Neural progenitor cell (in vitro differentiated cells): ENCODE data around the gene POLE4. TPM values are rescaled to one million over a fixed set of nuclear protein-coding genes. Genes with fewer than 3 reads are reported as not detected.
A peak's percentile ranks its signal among the peaks of the same experiment; 100 is the strongest.

Experiments used
- DNase-seq: peaks from one replicate; pipeline ENCODE4 v3.0.0-alpha.2; 2016; ENCODE audit warnings: low spot score
- H2AFZ ChIP-seq: fragments of 200-600 bp; sonication (generic); replicated peaks from 2 replicates; pipeline ENCODE4 v1.6.1; 2016; ENCODE audit warnings: antibody characterized with exemption
- H3F3A ChIP-seq: fragments of 200-600 bp; sonication (generic); 2 replicates; pipeline ENCODE4 v1.6.1; 2016; ENCODE audit warnings: antibody characterized with exemption, low read depth
- H3K27ac ChIP-seq: fragments of 200-600 bp; sonication (generic); 2 replicates; pipeline ENCODE4 v1.5.1; 2016; ENCODE audit warnings: mild to moderate bottlenecking
- H3K27me3 ChIP-seq: fragments of 200-600 bp; sonication (generic); 2 replicates; pipeline ENCODE4 v1.6.1; 2016; ENCODE audit warnings: mild to moderate bottlenecking, moderate library complexity
- H3K36me3 ChIP-seq: fragments of 200-600 bp; sonication (generic); 2 replicates; pipeline ENCODE4 v1.5.1; 2016
- H3K4me1 ChIP-seq: fragments of 200-600 bp; sonication (generic); 2 replicates; pipeline ENCODE4 v1.6.1; 2016; ENCODE audit warnings: mixed run types
- H3K4me2 ChIP-seq: fragments of 200-600 bp; sonication (generic); 2 replicates; pipeline ENCODE4 v1.6.1; 2016
- H3K4me3 ChIP-seq: fragments of 200-600 bp; sonication (generic); 2 replicates; pipeline ENCODE4 v1.5.1; 2016
- H3K79me2 ChIP-seq: fragments of 200-600 bp; sonication (generic); 2 replicates; pipeline ENCODE4 v1.6.1; 2016; ENCODE audit warnings: low read depth
- H3K9ac ChIP-seq: fragments of 200-600 bp; sonication (generic); 2 replicates; pipeline ENCODE4 v1.6.1; 2016
- H3K9me3 ChIP-seq: fragments of 200-600 bp; sonication (generic); 2 replicates; pipeline ENCODE4 v1.5.1; 2016; ENCODE audit warnings: low read depth
- H4K20me1 ChIP-seq: fragments of 200-600 bp; sonication (generic); 2 replicates; pipeline ENCODE4 v1.6.1; 2016; ENCODE audit warnings: low read depth
- H3K27ac Mint-ChIP-seq: 3 replicates; pipeline ENCODE4 v1.8.0; 2021; ENCODE audit warnings: mixed read lengths
- H3K27me3 Mint-ChIP-seq: 2 replicates; pipeline ENCODE4 v1.8.0; 2022; ENCODE audit warnings: low read depth, mild to moderate bottlenecking, inconsistent platforms, moderate library complexity, mixed read lengths; ENCODE audit not compliant: insufficient read depth
- H3K36me3 Mint-ChIP-seq: 3 replicates; pipeline ENCODE4 v1.8.0; 2021; ENCODE audit warnings: mixed read lengths
- H3K4me1 Mint-ChIP-seq: 3 replicates; pipeline ENCODE4 v1.8.0; 2021; ENCODE audit warnings: mixed read lengths
- H3K4me3 Mint-ChIP-seq: 3 replicates; pipeline ENCODE4 v1.8.0; 2021; ENCODE audit warnings: mild to moderate bottlenecking, moderate library complexity, mixed read lengths
- H3K9me3 Mint-ChIP-seq: 3 replicates; pipeline ENCODE4 v1.8.0; 2020; ENCODE audit warnings: mixed read lengths
- CTCF ChIP-seq: fragments of 200-600 bp; sonication (generic); IDR thresholded peaks from 2 replicates; pipeline ENCODE4 v1.5.1; 2017; ENCODE audit warnings: antibody characterized with exemption, mild to moderate bottlenecking
- EZH2 ChIP-seq: fragments of 200-600 bp; sonication (generic); IDR thresholded peaks from 2 replicates; pipeline ENCODE4 v1.6.1; 2017; ENCODE audit warnings: antibody characterized with exemption, mild to moderate bottlenecking, moderate library complexity
- EZH2phosphoT487 ChIP-seq: fragments of 200-600 bp; sonication (generic); IDR thresholded peaks from 2 replicates; pipeline ENCODE4 v1.6.1; 2017; ENCODE audit warnings: antibody characterized with exemption
- total RNA-seq: library from RNA; depleted of rRNA; stranded (reverse); fragments of >200 nt; gene quantifications from 2 replicates; pipeline ENCODE4 v1.2.3, GENCODE V29; 2015; ENCODE audit warnings: low replicate concordance

The POLE4 gene
- total RNA-seq, 1 donor from 2014 or later = 15.4 TPM

GRCh38 chr2:74982577-74982976, 24.1 kb downstream of the POLE4 start:
- TF ChIP-seq EZH2phosphoT487 = no peak
- TF ChIP-seq CTCF = peak; percentile 17
- TF ChIP-seq EZH2 = no peak
- no peaks in the 10 kb centered on the region for H3K9me3 Mint-ChIP-seq
- H3K4me3 Mint-ChIP-seq = no peak overlapping the region
- H4K20me1 ChIP-seq = no peaks in the 10 kb centered on the region
- no peaks in the 10 kb centered on the region for H3F3A ChIP-seq
- no peak overlapping the region for H3K4me3 ChIP-seq
- no peaks in the 10 kb centered on the region for H3K9me3 ChIP-seq
- H3K36me3 Mint-ChIP-seq = no peaks in the 10 kb centered on the region
- H3K36me3 ChIP-seq = no peaks in the 10 kb centered on the region
- no peaks in the 10 kb centered on the region for H3K27me3 ChIP-seq
- no peak for DNase-seq
- no peak overlapping the region for H3K4me2 ChIP-seq
- no peaks in the 10 kb centered on the region for H3K4me1 ChIP-seq
- no peak overlapping the region for H3K27ac ChIP-seq
- H2AFZ ChIP-seq = no peak overlapping the region
- no peaks in the 10 kb centered on the region for H3K27me3 Mint-ChIP-seq
- H3K4me1 Mint-ChIP-seq = no peaks in the 10 kb centered on the region
- H3K27ac Mint-ChIP-seq = no peak overlapping the region
- H3K79me2 ChIP-seq = no peaks in the 10 kb centered on the region
- no peak overlapping the region for H3K9ac ChIP-seq

DNA sequence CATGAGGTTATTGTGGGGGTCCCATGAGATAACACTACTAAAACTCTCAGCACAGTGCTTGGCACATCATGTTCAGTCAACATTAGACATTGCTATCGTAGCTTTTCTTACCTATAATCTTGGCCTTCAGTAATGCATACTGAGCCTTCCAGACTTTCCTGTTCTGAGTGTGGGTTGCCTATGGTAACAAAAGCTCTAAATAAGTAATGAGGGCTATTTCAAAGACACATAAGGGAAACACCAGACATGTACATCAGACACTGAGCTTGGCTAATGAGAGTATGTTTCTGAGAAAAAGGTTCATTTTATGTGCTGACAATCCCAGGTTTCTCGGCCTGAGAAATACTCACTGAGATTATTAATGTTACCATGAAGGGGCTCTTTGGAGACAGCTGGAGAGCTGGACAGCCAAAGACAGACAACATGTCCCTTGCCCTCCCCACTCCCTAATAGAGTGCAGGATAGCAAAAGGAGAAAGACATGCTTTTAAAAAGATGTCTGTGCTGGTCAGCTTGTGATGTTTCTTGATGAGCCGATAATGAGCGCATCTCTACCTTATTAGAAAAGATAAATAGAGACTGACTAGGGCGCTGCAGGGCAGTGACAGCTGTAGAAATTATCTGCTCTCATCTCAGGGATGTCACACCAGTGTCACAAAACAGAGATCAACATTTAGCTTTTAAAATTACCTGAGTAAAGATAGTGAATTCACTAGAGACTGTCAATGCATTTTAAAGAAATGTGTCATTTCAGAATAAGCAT, 25.4 kb downstream of the POLE4 start:
- Mint-ChIP-seq H3K4me3 (no peak overlapping the region), H3K27me3 (no peaks in the 10 kb centered on the region), H3K4me1 (no peaks in the 10 kb centered on the region), H3K27ac (no peak overlapping the region), H3K9me3 (no peaks in the 10 kb centered on the region), H3K36me3 (no peaks in the 10 kb centered on the region)
- Histone ChIP-seq H3K9ac (no peak overlapping the region), H3K4me1 (no peaks in the 10 kb centered on the region), H3K27ac (no peak overlapping the region), H3K79me2 (no peaks in the 10 kb centered on the region), H2AFZ (no peak overlapping the region), H4K20me1 (no peaks in the 10 kb centered on the region), H3K9me3 (no peaks in the 10 kb centered on the region), H3F3A (no peaks in the 10 kb centered on the region), H3K27me3 (no peaks in the 10 kb centered on the region), H3K4me3 (no peak overlapping the region), H3K36me3 (no peaks in the 10 kb centered on the region), H3K4me2 (no peak overlapping the region)
- TF ChIP-seq CTCF (no peak), EZH2 (no peak), EZH2phosphoT487 (no peak)
- DNase-seq = no peak

DNA sequence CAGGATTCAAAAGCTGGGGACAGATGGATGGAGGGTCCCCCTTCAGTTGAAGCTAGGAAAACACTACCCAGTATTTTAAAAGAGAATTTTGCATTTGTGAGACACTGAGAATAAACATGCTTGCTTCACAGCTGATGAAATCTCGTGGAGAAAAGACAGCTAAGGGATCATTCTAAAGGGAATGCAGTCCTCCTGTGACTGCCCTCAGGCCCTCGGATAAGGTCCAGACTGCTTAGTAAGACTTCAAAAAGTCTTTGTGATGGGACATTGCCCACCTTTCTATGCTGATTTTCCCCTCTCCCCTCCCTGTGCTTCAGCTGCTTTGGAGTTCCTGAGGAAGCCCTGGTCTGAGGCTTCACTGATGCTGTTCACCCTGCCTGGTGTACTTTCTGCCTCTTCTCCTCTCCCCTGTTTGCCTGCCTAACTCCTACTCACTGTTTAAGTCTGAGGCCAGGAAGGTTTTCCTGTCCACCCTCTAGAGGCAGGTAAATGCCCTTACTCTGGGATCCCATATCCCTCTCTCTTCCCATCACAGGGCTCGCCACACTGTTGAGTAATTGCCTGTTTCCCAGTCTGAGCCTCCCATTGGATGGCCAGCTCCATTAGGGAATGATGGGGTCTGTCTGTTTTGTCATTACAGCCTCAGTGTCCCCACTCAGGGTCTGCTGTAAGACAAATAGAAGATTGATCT, 26.6 kb downstream of the POLE4 start:
- Histone ChIP-seq H2AFZ (no peak overlapping the region), H4K20me1 (no peaks in the 10 kb centered on the region), H3K79me2 (no peaks in the 10 kb centered on the region), H3K27me3 (no peaks in the 10 kb centered on the region), H3K27ac (no peak overlapping the region), H3K9me3 (no peaks in the 10 kb centered on the region), H3K4me3 (no peak overlapping the region), H3K4me2 (no peak overlapping the region), H3K9ac (no peak overlapping the region), H3K4me1 (no peaks in the 10 kb centered on the region), H3F3A (no peaks in the 10 kb centered on the region), H3K36me3 (no peaks in the 10 kb centered on the region)
- H3K27me3 Mint-ChIP-seq = no peaks in the 10 kb centered on the region
- H3K36me3 Mint-ChIP-seq = no peaks in the 10 kb centered on the region
- TF ChIP-seq EZH2 (no peak), CTCF (no peak), EZH2phosphoT487 (no peak)
- no peaks in the 10 kb centered on the region for H3K9me3 Mint-ChIP-seq
- no peak overlapping the region for H3K4me3 Mint-ChIP-seq
- DNase-seq = no peak
- no peaks in the 10 kb centered on the region for H3K4me1 Mint-ChIP-seq
- H3K27ac Mint-ChIP-seq = no peak overlapping the region
